HL-60 (cell line): Measurements from ENCODE around the gene MYLK3.

Experiments used
- CTCF ChIP-seq: IDR thresholded peaks from one replicate; pipeline ENCODE4 v1.5.1; 2011; ENCODE audit warnings: low read length, control low read depth, inconsistent platforms; ENCODE audit not compliant: insufficient read depth
- GABPA ChIP-seq: IDR thresholded peaks from 2 replicates; pipeline ENCODE4 v1.6.1; 2012; ENCODE audit warnings: low read depth
- POLR2AphosphoS5 ChIP-seq: IDR thresholded peaks from 2 replicates; pipeline ENCODE4 v1.6.1; 2012; ENCODE audit warnings: low read depth
- SPI1 ChIP-seq: IDR thresholded peaks from 2 replicates; pipeline ENCODE4 v1.6.1; 2012; ENCODE audit warnings: low read depth, mild to moderate bottlenecking, borderline replicate concordance
- TF ChIP-seq, protein P1 (sequence below): IDR thresholded peaks from 2 replicates; pipeline ENCODE4 v1.6.1; 2012; ENCODE audit warnings: low read depth; ENCODE audit not compliant: insufficient replicate concordance

DNA sequence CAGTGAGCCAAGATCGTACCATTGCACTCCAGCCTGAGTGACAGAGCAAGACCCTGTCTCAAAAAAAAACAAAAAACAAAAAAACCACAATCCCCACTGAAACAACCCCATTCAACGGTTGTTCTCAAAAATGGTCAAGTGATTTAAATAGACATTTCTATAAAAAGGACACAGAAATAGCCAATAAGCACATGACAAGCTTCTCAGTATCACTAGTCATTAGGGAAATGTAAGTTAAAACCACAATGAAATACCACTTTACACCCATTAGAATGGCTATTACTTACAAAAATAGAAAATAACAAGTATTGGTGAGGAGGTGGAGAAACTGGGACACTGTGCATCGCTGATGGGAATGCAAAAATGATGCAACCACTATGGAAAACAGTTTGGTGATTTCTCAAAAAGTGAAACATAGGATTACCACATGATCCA is 26.6 kb upstream of the MYLK3 start:
- TF ChIP-seq CTCF (no peak), POLR2AphosphoS5 (no peak), SPI1 (no peak), GABPA (no peak)
- TF ChIP-seq, protein P1, sequence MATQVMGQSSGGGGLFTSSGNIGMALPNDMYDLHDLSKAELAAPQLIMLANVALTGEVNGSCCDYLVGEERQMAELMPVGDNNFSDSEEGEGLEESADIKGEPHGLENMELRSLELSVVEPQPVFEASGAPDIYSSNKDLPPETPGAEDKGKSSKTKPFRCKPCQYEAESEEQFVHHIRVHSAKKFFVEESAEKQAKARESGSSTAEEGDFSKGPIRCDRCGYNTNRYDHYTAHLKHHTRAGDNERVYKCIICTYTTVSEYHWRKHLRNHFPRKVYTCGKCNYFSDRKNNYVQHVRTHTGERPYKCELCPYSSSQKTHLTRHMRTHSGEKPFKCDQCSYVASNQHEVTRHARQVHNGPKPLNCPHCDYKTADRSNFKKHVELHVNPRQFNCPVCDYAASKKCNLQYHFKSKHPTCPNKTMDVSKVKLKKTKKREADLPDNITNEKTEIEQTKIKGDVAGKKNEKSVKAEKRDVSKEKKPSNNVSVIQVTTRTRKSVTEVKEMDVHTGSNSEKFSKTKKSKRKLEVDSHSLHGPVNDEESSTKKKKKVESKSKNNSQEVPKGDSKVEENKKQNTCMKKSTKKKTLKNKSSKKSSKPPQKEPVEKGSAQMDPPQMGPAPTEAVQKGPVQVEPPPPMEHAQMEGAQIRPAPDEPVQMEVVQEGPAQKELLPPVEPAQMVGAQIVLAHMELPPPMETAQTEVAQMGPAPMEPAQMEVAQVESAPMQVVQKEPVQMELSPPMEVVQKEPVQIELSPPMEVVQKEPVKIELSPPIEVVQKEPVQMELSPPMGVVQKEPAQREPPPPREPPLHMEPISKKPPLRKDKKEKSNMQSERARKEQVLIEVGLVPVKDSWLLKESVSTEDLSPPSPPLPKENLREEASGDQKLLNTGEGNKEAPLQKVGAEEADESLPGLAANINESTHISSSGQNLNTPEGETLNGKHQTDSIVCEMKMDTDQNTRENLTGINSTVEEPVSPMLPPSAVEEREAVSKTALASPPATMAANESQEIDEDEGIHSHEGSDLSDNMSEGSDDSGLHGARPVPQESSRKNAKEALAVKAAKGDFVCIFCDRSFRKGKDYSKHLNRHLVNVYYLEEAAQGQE = no peak
